Fibroblast of villous mesenchyme (primary cell): ENCODE measurements around the gene IL1RAPL2. TPM values are rescaled to one million over a fixed set of nuclear protein-coding genes. Genes with fewer than 3 reads are reported as not detected.

Source experiments
- DNase-seq: peaks from one replicate; pipeline ENCODE4 v3.0.0-alpha.2; 2010; ENCODE audit warnings: low read depth
- H3K4me3 ChIP-seq: 2 replicates; pipeline ENCODE4 v1.5.1; 2011; ENCODE audit warnings: low read depth, mild to moderate bottlenecking, low read length
- CTCF ChIP-seq: IDR thresholded peaks from 2 replicates; pipeline ENCODE4 v1.5.1; 2012; ENCODE audit warnings: low read depth, mild to moderate bottlenecking, low read length; ENCODE audit not compliant: insufficient read depth
- total RNA-seq: library from RNA; depleted of rRNA; stranded (reverse); fragments of >200 nt; gene quantifications from 2 replicates; pipeline ENCODE4 v1.2.3, GENCODE V29; 2012

IL1RAPL2 gene
- total RNA-seq, 1 donor: 0.43 TPM

GRCh38 chrX:105703876-105704275, 1137.9 kb downstream of the IL1RAPL2 start:
- DNase-seq: no peak
- H3K4me3 ChIP-seq: no peak overlapping the region
- no peak for TF ChIP-seq CTCF

GRCh38 chrX:105706041-105706440, 1140.0 kb downstream of the IL1RAPL2 start:
- no peak for TF ChIP-seq CTCF
- peak; percentile 31 for DNase-seq
- H3K4me3 ChIP-seq: no peak overlapping the region

GRCh38 chrX:105711805-105712204, 1145.8 kb downstream of the IL1RAPL2 start:
- no peak for DNase-seq
- H3K4me3 ChIP-seq: no peak overlapping the region
- no peak for TF ChIP-seq CTCF

GRCh38 chrX:105715746-105716145, 1149.7 kb downstream of the IL1RAPL2 start:
- H3K4me3 ChIP-seq: no peak overlapping the region
- no peak for DNase-seq
- TF ChIP-seq CTCF: no peak

- no peak for TF ChIP-seq CTCF
- no peak overlapping the region for H3K4me3 ChIP-seq
- no peak for DNase-seq
These were observed 1158.2 kb downstream of the IL1RAPL2 start for GRCh38 chrX:105723966-105724735.

- H3K4me3 ChIP-seq: no peak overlapping the region
- DNase-seq: no peak
- TF ChIP-seq CTCF: no peak
These were observed 1159.2 kb downstream of the IL1RAPL2 start for GRCh38 chrX:105725228-105725627.

GRCh38 chrX:105738162-105738561, 1172.2 kb downstream of the IL1RAPL2 start:
- no peak overlapping the region for H3K4me3 ChIP-seq
- no peak for TF ChIP-seq CTCF
- DNase-seq: no peak
